Stimulated activated CD8-positive, alpha-beta memory T cell treated with anti-CD3 and anti-CD28 coated beads, Interleukin-4, amount 100 ng/mL, for 1 hour (primary cell): ENCODE data around the gene TBL1X.
"Not testable (repeated sequence)": the region's sequence is repeated elsewhere in the genome, so short reads cannot be mapped to it uniquely, and the experiment has no call there.

Experiments used
- DNase-seq, 2 donors: peaks; one replicate each; pipeline ENCODE4 v3.0.0-alpha.2; 2020; ENCODE audit warnings: low read depth in 2 of 2, low spot score in 1 of 2

The TBL1X gene

GRCh38 chrX:9533611-9534010 is 68.8 kb downstream of the TBL1X start:
- no peak for DNase-seq

- no peak for DNase-seq
These were observed 69.8 kb downstream of the TBL1X start for GRCh38 chrX:9534686-9535085.

GRCh38 chrX:9535101-9535500 is 70.2 kb downstream of the TBL1X start:
- no peak for DNase-seq

GRCh38 chrX:9536156-9536555 is 71.3 kb downstream of the TBL1X start:
- not testable (repeated sequence) for DNase-seq

GRCh38 chrX:9537781-9538180 is 72.9 kb downstream of the TBL1X start:
- no peak for DNase-seq

- no peak for DNase-seq
These were observed 73.7 kb downstream of the TBL1X start for GRCh38 chrX:9538544-9539045.

- DNase-seq: no peak
These were observed 74.9 kb downstream of the TBL1X start for GRCh38 chrX:9539605-9540387.

GRCh38 chrX:9542106-9542760 is 77.4 kb downstream of the TBL1X start:
- DNase-seq: no peak

- no peak for DNase-seq
These were observed 77.9 kb downstream of the TBL1X start for GRCh38 chrX:9542761-9543111.

GRCh38 chrX:9555354-9555753 is 90.5 kb downstream of the TBL1X start:
- no peak for DNase-seq

GRCh38 chrX:9557091-9557490 is 92.2 kb downstream of the TBL1X start:
- no peak for DNase-seq

GRCh38 chrX:9557521-9557920 is 92.7 kb downstream of the TBL1X start:
- DNase-seq: no peak

- no peak for DNase-seq
These were observed 93.8 kb downstream of the TBL1X start for GRCh38 chrX:9558615-9559014.

- DNase-seq: no peak
These were observed 95.4 kb downstream of the TBL1X start for GRCh38 chrX:9560219-9560618.

GRCh38 chrX:9561199-9561598 is 96.3 kb downstream of the TBL1X start:
- no peak for DNase-seq

- no peak for DNase-seq
These were observed 98.0 kb downstream of the TBL1X start for GRCh38 chrX:9562851-9563250.

GRCh38 chrX:9566150-9566621 is 101.3 kb downstream of the TBL1X start:
- DNase-seq: no peak

- no peak for DNase-seq
These were observed 105.0 kb downstream of the TBL1X start for GRCh38 chrX:9569876-9570301.

GRCh38 chrX:9573282-9574106 is 108.6 kb downstream of the TBL1X start:
- DNase-seq: no peak

GRCh38 chrX:9576059-9576458 is 111.2 kb downstream of the TBL1X start:
- DNase-seq: no peak

- no peak for DNase-seq
These were observed 112.7 kb downstream of the TBL1X start for GRCh38 chrX:9577555-9577954.
